H9 (cell line): Measurements from ENCODE around the gene NALCN. TPM values are rescaled to one million over a fixed set of nuclear protein-coding genes. Genes with fewer than 3 reads are reported as not detected.

Experiments used
- DNase-seq: peaks from one replicate; pipeline ENCODE4 v3.0.0-alpha.2; 2017
- H2AFZ ChIP-seq: one replicate; pipeline ENCODE4 v1.6.1; 2013; ENCODE audit warnings: mild to moderate bottlenecking, low read length, control low read depth, moderate library complexity
- H2AK5ac ChIP-seq: 2 replicates; pipeline ENCODE4 v1.6.1; 2013; ENCODE audit warnings: low read length, control low read depth, mixed read lengths; ENCODE audit not compliant: insufficient read length
- H2BK120ac ChIP-seq: one replicate; pipeline ENCODE4 v1.6.1; 2013; ENCODE audit warnings: low read depth, mild to moderate bottlenecking, low read length, control low read depth, inconsistent platforms; ENCODE audit not compliant: poor library complexity, severe bottlenecking
- H2BK12ac ChIP-seq: 2 replicates; pipeline ENCODE4 v1.6.1; 2013; ENCODE audit warnings: low read length, control low read depth, mixed read lengths, low read depth; ENCODE audit not compliant: insufficient read length
- H2BK15ac ChIP-seq: 2 replicates; pipeline ENCODE4 v1.6.1; 2013; ENCODE audit warnings: low read depth, low read length, control low read depth
- H2BK20ac ChIP-seq: one replicate; pipeline ENCODE4 v1.6.1; 2013; ENCODE audit warnings: low read depth, mild to moderate bottlenecking, low read length, control low read depth, inconsistent platforms; ENCODE audit not compliant: poor library complexity, severe bottlenecking
- H2BK5ac ChIP-seq: 2 replicates; pipeline ENCODE4 v1.6.1; 2013; ENCODE audit warnings: low read length, control low read depth, mixed read lengths; ENCODE audit not compliant: insufficient read length
- H3K14ac ChIP-seq: 2 replicates; pipeline ENCODE4 v1.6.1; 2013; ENCODE audit warnings: low read length, control low read depth; ENCODE audit not compliant: insufficient read depth
- H3K18ac ChIP-seq: 2 replicates; pipeline ENCODE4 v1.6.1; 2013; ENCODE audit warnings: low read depth, mild to moderate bottlenecking, mixed read lengths, low read length, control low read depth; ENCODE audit not compliant: insufficient read length
- H3K23ac ChIP-seq: 2 replicates; pipeline ENCODE4 v1.6.1; 2013; ENCODE audit warnings: low read length, control low read depth, mixed read lengths, low read depth; ENCODE audit not compliant: insufficient read length
- H3K23me2 ChIP-seq: 2 replicates; pipeline ENCODE4 v1.6.1; 2013; ENCODE audit warnings: low read depth, mild to moderate bottlenecking, mixed read lengths, low read length, control low read depth; ENCODE audit not compliant: insufficient read length, poor library complexity, severe bottlenecking
- H3K27ac ChIP-seq: 2 replicates; pipeline ENCODE4 v1.5.1; 2013; ENCODE audit warnings: low read length, control low read depth, mixed read lengths, low read depth; ENCODE audit not compliant: insufficient read length
- H3K27me3 ChIP-seq: 2 replicates; pipeline ENCODE4 v1.6.1; 2013; ENCODE audit warnings: low read length, control low read depth, inconsistent platforms; ENCODE audit not compliant: insufficient read depth
- H3K4ac ChIP-seq: 2 replicates; pipeline ENCODE4 v1.6.1; 2013; ENCODE audit warnings: low read depth, mild to moderate bottlenecking, control low read depth, inconsistent platforms, low read length, moderate library complexity
- H3K4me1 ChIP-seq: 2 replicates; pipeline ENCODE4 v1.6.1; 2013; ENCODE audit warnings: low read length, control low read depth, inconsistent platforms; ENCODE audit not compliant: insufficient read depth
- H3K4me2 ChIP-seq: 2 replicates; pipeline ENCODE4 v1.6.1; 2013; ENCODE audit warnings: low read length, control low read depth, mixed read lengths; ENCODE audit not compliant: insufficient read length, insufficient read depth
- H3K56ac ChIP-seq: 2 replicates; pipeline ENCODE4 v1.6.1; 2013; ENCODE audit warnings: low read depth, mild to moderate bottlenecking, mixed read lengths, low read length, control low read depth; ENCODE audit not compliant: insufficient read length
- H3K79me1 ChIP-seq: 2 replicates; pipeline ENCODE4 v1.6.1; 2013; ENCODE audit warnings: low read depth, mild to moderate bottlenecking, moderate library complexity, low read length, control low read depth, inconsistent platforms; ENCODE audit not compliant: insufficient read depth, poor library complexity, severe bottlenecking
- H3K79me2 ChIP-seq: 2 replicates; pipeline ENCODE4 v1.6.1; 2013; ENCODE audit warnings: low read length, control low read depth, inconsistent platforms; ENCODE audit not compliant: insufficient read depth
- H3K9ac ChIP-seq: 2 replicates; pipeline ENCODE4 v1.6.1; 2013; ENCODE audit warnings: low read length, control low read depth, mixed read lengths; ENCODE audit not compliant: insufficient read length; ENCODE audit errors: extremely low read depth
- H3K9me3 ChIP-seq: one replicate; pipeline ENCODE4 v1.6.1; 2013; ENCODE audit warnings: low read depth, low read length, inconsistent platforms; ENCODE audit not compliant: control insufficient read depth
- H3T11ph ChIP-seq: one replicate; pipeline ENCODE4 v1.6.1; 2013; ENCODE audit warnings: mild to moderate bottlenecking, low read length, control low read depth, inconsistent platforms
- H4K20me1 ChIP-seq: one replicate; pipeline ENCODE4 v1.6.1; 2013; ENCODE audit not compliant: control insufficient read depth, insufficient read length, insufficient read depth
- H4K5ac ChIP-seq: 2 replicates; pipeline ENCODE4 v1.6.1; 2013; ENCODE audit warnings: low read depth, mild to moderate bottlenecking, mixed read lengths, low read length, control low read depth; ENCODE audit not compliant: insufficient read length
- H4K8ac ChIP-seq: replicated peaks from 2 replicates; pipeline ENCODE4 v1.6.1; 2013; ENCODE audit warnings: low read length, control low read depth, mixed read lengths, low read depth; ENCODE audit not compliant: insufficient read length
- H4K91ac ChIP-seq: 2 replicates; pipeline ENCODE4 v1.6.1; 2013; ENCODE audit warnings: low read depth, mild to moderate bottlenecking, moderate library complexity, mixed read lengths, low read length, control low read depth; ENCODE audit not compliant: insufficient read length
- H3K27ac Mint-ChIP-seq, 3 experiments: 2 replicates in 2 of 3; 3 replicates in 1 of 3; pipeline ENCODE4 v1.8.0; 2020 to 2021; ENCODE audit warnings: mixed read lengths in 3 of 3, mild to moderate bottlenecking in 1 of 3, moderate library complexity in 1 of 3
- H3K27me3 Mint-ChIP-seq: 2 replicates; pipeline ENCODE4 v1.8.0; 2021; ENCODE audit warnings: low read depth, mild to moderate bottlenecking, moderate library complexity, mixed read lengths
- H3K36me3 Mint-ChIP-seq, 3 experiments: 2 replicates in 2 of 3; 3 replicates in 1 of 3; pipeline ENCODE4 v1.8.0; 2020 to 2021; ENCODE audit warnings: low read depth in 3 of 3, mixed read lengths in 3 of 3; ENCODE audit not compliant: insufficient read depth in 1 of 3
- H3K4me1 Mint-ChIP-seq, 2 experiments: 2 replicates each; pipeline ENCODE4 v1.8.0; 2020; ENCODE audit warnings: mixed read lengths in 2 of 2
- H3K4me3 Mint-ChIP-seq, 2 experiments: 2 replicates in 1 of 2; 3 replicates in 1 of 2; pipeline ENCODE4 v1.8.0; 2020 to 2021; ENCODE audit warnings: mild to moderate bottlenecking in 2 of 2, mixed read lengths in 2 of 2, moderate library complexity in 1 of 2
- H3K9me3 Mint-ChIP-seq, 2 experiments: 2 replicates in 1 of 2; 3 replicates in 1 of 2; pipeline ENCODE4 v1.8.0; 2020; ENCODE audit warnings: mild to moderate bottlenecking in 2 of 2, mixed read lengths in 2 of 2, moderate library complexity in 1 of 2
- CTCF ChIP-seq: fragments of 200-600 bp; sonication (generic); conservative IDR thresholded peaks from 3 replicates; pipeline ENCODE4 v1.8.0; 2021; ENCODE audit warnings: antibody characterized with exemption, mild to moderate bottlenecking
- WGBS: extraction: QIAGEN DNeasy Blood & Tissue Kit; methylation state at CpG from one replicate; pipeline ENCODE4 v1.1.7; 2013; ENCODE audit warnings: missing lambda C conversion rate, low lambda C conversion rate, mixed read lengths; ENCODE audit not compliant: insufficient read length; ENCODE audit errors: extremely low coverage; 5-methylcytosine and 5-hydroxymethylcytosine counted together
- total RNA-seq: library from RNA; stranded (reverse); gene quantifications from 2 replicates; pipeline ENCODE4 v1.2.1, GENCODE V29; 2021

The NALCN gene
- total RNA-seq, 1 experiment from 2014 or later = 0.09 TPM

GRCh38 chr13:101384929-101385328 is 31.4 kb downstream of the NALCN start:
- no peak overlapping the region for H3K23ac ChIP-seq

More at GRCh38 chr13:101384929-101385328, 31.4 kb downstream of the NALCN start:
- no peak overlapping the region for H4K91ac ChIP-seq
- no peak overlapping the region for H3K4ac ChIP-seq
- no peaks in the 10 kb centered on the region for H3K23me2 ChIP-seq
- H3K4me2 ChIP-seq = no peak overlapping the region
- no peak overlapping the region for H3K56ac ChIP-seq
- no peak overlapping the region for H3K14ac ChIP-seq
- no peak overlapping the region for H2BK12ac ChIP-seq
- H3K79me1 ChIP-seq = no peaks in the 10 kb centered on the region
- H3K27ac ChIP-seq = no peak overlapping the region
- no peak overlapping the region for H4K5ac ChIP-seq
- no peaks in the 10 kb centered on the region for H3K9me3 ChIP-seq
- Mint-ChIP-seq H3K27ac (0 out of 7 replicates have a peak overlapping the region, but pooled peaks of 1 of the 3 experiments have one; percentile 62), H3K4me1 (peaks cover 30 to 35% of the 10 kb centered on the region in 2 experiments), H3K4me3 (no peak overlapping the region), H3K27me3 (no peaks in the 10 kb centered on the region), H3K36me3 (peaks cover 0 to 5% (median 0%) of the 10 kb centered on the region in 3 experiments; a peak in 1 of 7 replicates), H3K9me3 (peaks cover 0 to 4% of the 10 kb centered on the region in 2 experiments; a peak in 1 of 5 replicates)
- H3K79me2 ChIP-seq = no peaks in the 10 kb centered on the region
- TF ChIP-seq CTCF = no peak
- H2BK5ac ChIP-seq = no peak overlapping the region
- no peak overlapping the region for H2BK20ac ChIP-seq
- peaks cover 6% of the 10 kb centered on the region; the same call in 1 of the 2 replicates for H3K4me1 ChIP-seq
- H4K8ac ChIP-seq = no peak overlapping the region
- no peak overlapping the region for H3T11ph ChIP-seq
- H4K20me1 ChIP-seq = no peaks in the 10 kb centered on the region
- H2BK120ac ChIP-seq = no peak overlapping the region
- no peak overlapping the region for H2AK5ac ChIP-seq
- H3K9ac ChIP-seq = no peak overlapping the region
- WGBS = no CpG with 5 or more reads among the region's 3 CpGs
- no peak overlapping the region for H3K18ac ChIP-seq
- DNase-seq = no peak
- H3K27me3 ChIP-seq = no peaks in the 10 kb centered on the region
- H2BK15ac ChIP-seq = no peak overlapping the region
- no peak overlapping the region for H2AFZ ChIP-seq
